WERI-Rb-1 (cell line): ENCODE data around the gene RBMS1.

ENCODE experiments used
- DNase-seq: peaks from one replicate; pipeline ENCODE4 v3.0.0-alpha.2; 2020
- H3K27ac ChIP-seq: fragments of 250-450 bp; sonication (Bioruptor Pico); 2 replicates; pipeline ENCODE4 v1.5.1; 2020; ENCODE audit warnings: mild to moderate bottlenecking, moderate library complexity
- H3K27me3 ChIP-seq: fragments of 250-450 bp; sonication (Bioruptor Pico); 2 replicates; pipeline ENCODE4 v1.5.1; 2021; ENCODE audit warnings: mild to moderate bottlenecking, low read depth, moderate library complexity; ENCODE audit not compliant: insufficient read depth, severe bottlenecking
- H3K36me3 ChIP-seq: fragments of 250-450 bp; sonication (Bioruptor Pico); 2 replicates; pipeline ENCODE4 v1.5.1; 2020; ENCODE audit warnings: mild to moderate bottlenecking, moderate library complexity
- H3K4me3 ChIP-seq: 2 replicates; pipeline ENCODE4 v1.5.1; 2011; ENCODE audit warnings: low read depth, mild to moderate bottlenecking, control low read depth, low read length
- H3K9me3 ChIP-seq: fragments of 250-450 bp; sonication (Bioruptor Pico); 2 replicates; pipeline ENCODE4 v1.5.1; 2021; ENCODE audit warnings: mild to moderate bottlenecking, moderate library complexity; ENCODE audit not compliant: severe bottlenecking
- TF ChIP-seq, protein P1 (sequence below): IDR thresholded peaks from 2 replicates; pipeline ENCODE4 v1.5.1; 2011; ENCODE audit warnings: low read depth, mild to moderate bottlenecking, control low read depth, inconsistent platforms, low read length

Gene RBMS1

DNA sequence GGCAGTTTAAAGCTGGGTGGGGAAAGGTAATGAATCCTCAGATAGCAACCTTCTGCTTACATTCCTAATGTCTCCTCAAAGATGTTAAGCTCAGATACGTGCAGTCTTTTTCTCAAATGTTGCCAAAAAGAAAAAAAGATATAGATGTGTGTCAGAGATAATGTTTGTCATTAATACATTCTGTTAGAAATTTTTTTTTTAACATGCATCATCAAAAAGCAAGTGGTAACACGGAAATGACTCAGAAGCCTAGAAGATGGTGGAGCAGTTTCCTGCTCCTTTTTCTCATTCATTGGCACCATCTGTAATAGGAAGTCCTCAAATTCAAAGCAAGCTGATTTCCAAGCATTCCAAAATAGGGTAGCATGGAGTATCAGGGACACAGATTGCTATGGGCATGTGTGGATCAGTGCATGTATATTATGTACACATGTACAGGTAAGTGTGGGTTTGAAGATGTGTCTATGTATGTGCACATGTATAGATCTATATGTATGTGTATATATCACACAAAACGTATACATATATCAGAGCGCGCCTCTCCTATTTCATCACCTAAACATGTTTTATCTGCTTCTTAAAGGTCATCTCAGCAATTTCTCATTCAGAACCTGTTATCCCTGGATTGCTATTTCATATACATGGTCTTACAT is 213.7 kb downstream of the RBMS1 start:
- H3K27me3 ChIP-seq = no peaks in the 10 kb centered on the region
- DNase-seq = no peak
- TF ChIP-seq, protein P1, sequence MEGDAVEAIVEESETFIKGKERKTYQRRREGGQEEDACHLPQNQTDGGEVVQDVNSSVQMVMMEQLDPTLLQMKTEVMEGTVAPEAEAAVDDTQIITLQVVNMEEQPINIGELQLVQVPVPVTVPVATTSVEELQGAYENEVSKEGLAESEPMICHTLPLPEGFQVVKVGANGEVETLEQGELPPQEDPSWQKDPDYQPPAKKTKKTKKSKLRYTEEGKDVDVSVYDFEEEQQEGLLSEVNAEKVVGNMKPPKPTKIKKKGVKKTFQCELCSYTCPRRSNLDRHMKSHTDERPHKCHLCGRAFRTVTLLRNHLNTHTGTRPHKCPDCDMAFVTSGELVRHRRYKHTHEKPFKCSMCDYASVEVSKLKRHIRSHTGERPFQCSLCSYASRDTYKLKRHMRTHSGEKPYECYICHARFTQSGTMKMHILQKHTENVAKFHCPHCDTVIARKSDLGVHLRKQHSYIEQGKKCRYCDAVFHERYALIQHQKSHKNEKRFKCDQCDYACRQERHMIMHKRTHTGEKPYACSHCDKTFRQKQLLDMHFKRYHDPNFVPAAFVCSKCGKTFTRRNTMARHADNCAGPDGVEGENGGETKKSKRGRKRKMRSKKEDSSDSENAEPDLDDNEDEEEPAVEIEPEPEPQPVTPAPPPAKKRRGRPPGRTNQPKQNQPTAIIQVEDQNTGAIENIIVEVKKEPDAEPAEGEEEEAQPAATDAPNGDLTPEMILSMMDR = no peak
- no peaks in the 10 kb centered on the region for H3K9me3 ChIP-seq
- H3K27ac ChIP-seq = no peak overlapping the region
- no peaks in the 10 kb centered on the region; the same call in 1 of the 2 replicates for H3K36me3 ChIP-seq
- no peak overlapping the region for H3K4me3 ChIP-seq

DNA sequence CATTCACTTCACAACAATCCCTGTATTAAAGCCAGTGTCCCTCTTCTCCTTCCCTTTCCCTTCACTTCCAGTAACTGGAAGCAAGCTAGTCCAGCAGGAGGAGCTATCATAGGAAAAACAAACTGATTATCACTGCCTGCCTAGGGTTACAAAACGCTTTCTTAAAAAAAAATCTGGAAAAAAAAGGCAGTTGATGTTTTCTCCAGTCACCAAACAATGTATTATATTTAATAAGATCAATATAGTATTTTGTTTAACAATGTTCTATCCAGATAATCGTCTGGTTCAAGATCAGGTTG is 214.8 kb downstream of the RBMS1 start:
- Histone ChIP-seq H3K27ac (no peak overlapping the region), H3K4me3 (no peak overlapping the region), H3K9me3 (no peaks in the 10 kb centered on the region), H3K27me3 (no peaks in the 10 kb centered on the region), H3K36me3 (no peaks in the 10 kb centered on the region)
- DNase-seq = no peak
- TF ChIP-seq, protein P1 = no peak

DNA sequence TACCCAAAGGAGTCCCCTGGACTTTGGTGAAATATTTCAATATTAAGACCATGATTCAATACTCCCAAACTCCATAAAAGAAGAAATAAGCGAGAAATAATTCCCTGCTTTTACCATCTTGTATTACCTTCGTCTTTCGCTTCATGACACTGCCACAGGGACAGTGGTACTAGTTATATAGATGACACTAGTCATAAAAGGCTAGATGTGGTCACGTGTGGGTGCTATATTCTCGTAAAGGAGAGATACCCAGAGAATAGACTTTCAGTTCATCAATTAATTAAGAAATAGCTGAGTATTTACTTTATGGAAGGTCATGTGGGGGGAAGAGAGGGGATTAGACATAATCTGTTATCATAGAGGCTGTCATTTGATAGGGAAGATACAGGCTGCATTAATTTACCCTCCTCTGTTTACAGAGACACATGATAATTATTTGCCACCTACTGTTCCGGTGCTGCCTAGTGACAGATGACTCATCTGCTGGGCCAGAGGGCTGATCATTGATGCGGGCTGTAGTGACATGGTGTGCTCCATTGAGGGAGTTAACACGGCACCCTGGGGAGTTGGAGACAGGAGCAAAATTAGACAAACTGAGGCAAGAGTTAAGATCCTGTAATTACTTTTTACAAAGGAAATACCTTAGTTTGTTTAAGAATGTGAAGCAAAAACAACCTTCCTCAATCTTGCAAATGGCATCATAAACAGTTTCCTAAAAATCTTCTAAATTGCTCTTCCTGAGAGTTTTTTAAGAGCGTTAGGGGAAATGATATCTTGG is 215.3 kb downstream of the RBMS1 start:
- Histone ChIP-seq H3K36me3 (no peaks in the 10 kb centered on the region), H3K27ac (no peak overlapping the region), H3K9me3 (no peaks in the 10 kb centered on the region), H3K27me3 (no peaks in the 10 kb centered on the region), H3K4me3 (no peak overlapping the region)
- TF ChIP-seq, protein P1 = no peak
- no peak for DNase-seq

DNA sequence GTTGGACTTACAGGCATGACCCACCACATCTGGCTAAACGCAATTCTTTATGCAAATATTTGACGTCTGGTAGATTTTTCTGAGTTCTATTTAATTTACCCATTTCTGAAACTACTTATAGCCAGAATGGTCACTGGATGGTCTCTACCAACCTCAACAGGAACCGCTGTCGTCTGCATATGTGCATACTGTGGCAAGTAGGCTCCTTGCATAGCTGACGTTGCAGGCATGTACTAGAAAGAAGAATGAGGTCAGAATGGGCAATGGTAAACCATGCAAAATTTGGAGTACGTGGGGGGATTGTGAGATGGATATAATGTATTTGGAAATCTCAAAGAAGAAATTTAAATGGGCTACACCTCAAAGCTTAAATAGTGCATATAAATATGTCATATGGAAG is 216.5 kb downstream of the RBMS1 start:
- no peak for DNase-seq
- Histone ChIP-seq H3K27me3 (no peaks in the 10 kb centered on the region), H3K9me3 (no peaks in the 10 kb centered on the region), H3K27ac (no peak overlapping the region), H3K36me3 (no peaks in the 10 kb centered on the region), H3K4me3 (no peak overlapping the region)
- TF ChIP-seq, protein P1 = no peak

DNA sequence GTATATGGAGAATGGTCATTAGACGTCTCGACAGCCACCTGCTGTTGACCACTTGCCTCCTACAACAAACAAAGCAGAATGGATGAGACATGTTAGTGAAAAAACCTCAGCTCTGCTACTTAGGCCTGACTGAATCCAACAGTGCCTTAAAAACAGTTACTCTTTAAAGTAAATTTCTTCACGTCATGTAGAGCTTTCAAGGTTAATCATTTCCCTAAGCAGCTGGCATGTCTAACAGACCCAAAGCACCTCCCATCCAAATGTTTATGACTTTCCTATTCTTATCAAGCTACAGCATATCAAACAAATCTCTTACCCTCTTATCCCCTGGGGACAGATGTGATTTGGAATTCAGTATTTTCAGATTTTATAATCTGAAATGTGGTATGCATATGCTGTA is 218.0 kb downstream of the RBMS1 start:
- Histone ChIP-seq H3K36me3 (no peaks in the 10 kb centered on the region), H3K27me3 (no peaks in the 10 kb centered on the region), H3K27ac (no peak overlapping the region), H3K9me3 (no peaks in the 10 kb centered on the region), H3K4me3 (no peak overlapping the region)
- TF ChIP-seq, protein P1 = no peak
- DNase-seq = no peak
